ENCODE results near the gene SCFD2. TPM values are rescaled to one million over a fixed set of nuclear protein-coding genes. Genes with fewer than 3 reads are reported as not detected.
A peak's percentile ranks its signal among the peaks of the same experiment; 100 is the strongest.

Gene SCFD2
- total and polyA plus RNA-seq, 12 donors, result 2.9 to 15.0 (median 9.7) TPM

DNA sequence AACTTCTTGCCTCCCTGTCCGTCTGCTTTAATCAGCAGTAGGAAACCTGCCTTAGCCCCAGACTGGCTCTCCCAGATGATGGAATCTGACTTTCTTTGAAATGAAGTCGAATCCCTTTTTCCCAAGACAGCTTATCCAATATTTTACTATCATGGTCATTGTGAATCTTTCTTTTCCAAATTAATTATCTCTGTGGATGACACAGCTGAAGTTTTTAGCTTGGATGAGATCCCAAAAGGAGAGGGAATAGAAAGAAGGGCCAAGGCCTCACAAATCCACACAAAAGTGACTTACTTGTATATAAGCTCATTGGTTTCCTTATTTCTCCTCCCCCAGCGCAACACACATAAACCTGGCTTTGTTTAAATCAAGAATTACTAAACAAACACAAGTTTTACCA, 403.1 kb downstream of the SCFD2 start:
- Histone ChIP-seq H3K27me3 (no peaks in the 10 kb centered on the region), H3K9me3 (no peaks in the 10 kb centered on the region), H3K36me3 (no peaks in the 10 kb centered on the region), H3K4me3 (no peak overlapping the region), H3K4me1 (peaks cover 0 to 24% (median 9%) of the 10 kb centered on the region in 9 donors), H3K27ac (no peak overlapping the region)
- ATAC-seq (no peak), DNase-seq (no peak)
- TF ChIP-seq, protein P1, sequence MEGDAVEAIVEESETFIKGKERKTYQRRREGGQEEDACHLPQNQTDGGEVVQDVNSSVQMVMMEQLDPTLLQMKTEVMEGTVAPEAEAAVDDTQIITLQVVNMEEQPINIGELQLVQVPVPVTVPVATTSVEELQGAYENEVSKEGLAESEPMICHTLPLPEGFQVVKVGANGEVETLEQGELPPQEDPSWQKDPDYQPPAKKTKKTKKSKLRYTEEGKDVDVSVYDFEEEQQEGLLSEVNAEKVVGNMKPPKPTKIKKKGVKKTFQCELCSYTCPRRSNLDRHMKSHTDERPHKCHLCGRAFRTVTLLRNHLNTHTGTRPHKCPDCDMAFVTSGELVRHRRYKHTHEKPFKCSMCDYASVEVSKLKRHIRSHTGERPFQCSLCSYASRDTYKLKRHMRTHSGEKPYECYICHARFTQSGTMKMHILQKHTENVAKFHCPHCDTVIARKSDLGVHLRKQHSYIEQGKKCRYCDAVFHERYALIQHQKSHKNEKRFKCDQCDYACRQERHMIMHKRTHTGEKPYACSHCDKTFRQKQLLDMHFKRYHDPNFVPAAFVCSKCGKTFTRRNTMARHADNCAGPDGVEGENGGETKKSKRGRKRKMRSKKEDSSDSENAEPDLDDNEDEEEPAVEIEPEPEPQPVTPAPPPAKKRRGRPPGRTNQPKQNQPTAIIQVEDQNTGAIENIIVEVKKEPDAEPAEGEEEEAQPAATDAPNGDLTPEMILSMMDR (IDR thresholded peaks at IDR 0.05), result no peak
- 83 to 98% methylated on average over 3 of the region's 3 CpGs for WGBS, 2 donors
- intact Hi-C loops (cut with DNase I), result no loop called here

DNA sequence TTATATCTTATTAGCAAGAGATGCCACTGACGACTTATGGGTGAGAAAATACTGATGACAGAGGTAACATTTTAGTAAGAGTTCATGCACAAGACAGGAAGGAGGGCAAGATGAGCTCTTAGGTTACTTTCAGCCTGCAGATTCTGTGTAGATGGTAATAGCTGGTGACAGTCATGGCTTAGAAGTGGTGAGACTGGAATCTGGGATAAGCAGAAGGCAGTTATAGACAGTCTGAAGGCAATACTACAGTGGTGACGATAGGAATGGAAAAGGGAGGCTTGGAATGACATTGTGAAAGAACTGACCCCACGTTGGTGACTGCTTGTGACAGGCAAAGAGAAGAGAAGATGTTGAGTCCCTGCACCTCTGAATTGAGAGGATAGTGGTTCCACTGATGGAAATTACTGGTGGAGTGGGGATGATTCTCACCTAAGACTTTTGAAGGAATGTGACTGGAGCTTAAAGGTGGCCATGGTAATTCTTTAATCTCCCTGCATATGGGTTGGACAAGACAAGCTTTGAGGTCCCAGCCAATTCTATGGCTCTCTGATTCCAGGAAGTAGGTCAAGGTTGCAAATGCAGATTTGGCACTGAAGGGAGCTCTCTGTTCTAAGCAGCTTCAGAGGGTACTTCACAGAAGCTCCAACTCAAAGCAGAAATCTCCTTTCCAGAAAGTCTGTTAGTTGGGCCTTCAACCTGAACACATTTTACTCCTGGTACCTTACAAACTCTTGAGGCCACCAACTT, 404.0 kb downstream of the SCFD2 start:
- Histone ChIP-seq H3K9me3 (no peaks in the 10 kb centered on the region), H3K27me3 (no peaks in the 10 kb centered on the region), H3K27ac (no peak overlapping the region), H3K4me1 (peaks cover 0 to 33% (median 18%) of the 10 kb centered on the region in 9 donors), H3K4me3 (no peak overlapping the region), H3K36me3 (no peaks in the 10 kb centered on the region)
- no peak for DNase-seq
- ATAC-seq, result no peak
- TF ChIP-seq, protein P1 (IDR thresholded peaks at IDR 0.05), result no peak
- intact Hi-C loops (cut with DNase I), result no loop called here
- 90 to 97% methylated on average over 3 of the region's 3 CpGs for WGBS, 2 donors

DNA sequence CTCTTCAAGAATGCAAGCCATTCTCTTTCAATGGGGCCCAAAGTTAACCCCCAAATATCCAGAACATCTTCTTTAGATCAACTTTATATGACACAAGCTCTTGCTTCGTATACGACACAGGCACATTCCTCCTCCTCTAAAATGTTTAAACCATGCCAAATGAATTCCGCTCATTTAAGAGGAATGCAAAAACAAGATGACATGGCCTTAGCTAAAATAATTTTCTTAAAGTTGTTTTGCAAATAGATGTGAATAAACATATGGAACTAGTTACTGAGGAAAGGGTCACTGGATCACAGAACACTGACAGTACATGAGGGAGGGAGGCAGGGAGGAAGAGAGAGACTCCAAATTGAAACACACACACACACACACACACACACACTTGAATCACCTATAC, 406.3 kb downstream of the SCFD2 start:
- 86 to 93% methylated on average over 3 of the region's 3 CpGs for WGBS, 2 donors
- Histone ChIP-seq H3K27ac (no peak overlapping the region), H3K27me3 (no peaks in the 10 kb centered on the region), H3K4me1 (peaks cover 0 to 43% (median 22%) of the 10 kb centered on the region in 9 donors), H3K36me3 (no peaks in the 10 kb centered on the region), H3K9me3 (no peaks in the 10 kb centered on the region), H3K4me3 (no peak overlapping the region)
- DNase-seq (no peak), ATAC-seq (no peak)
- intact Hi-C loops (cut with DNase I), result loop anchor here in 4 of 10 donors (10.0 kb wide), 2 partner anchors 85 to 95 kb away; partner anchors contain the start of gene RASL11B (in 2 of the 4)
- TF ChIP-seq, protein P1 (IDR thresholded peaks at IDR 0.05), result no peak

DNA sequence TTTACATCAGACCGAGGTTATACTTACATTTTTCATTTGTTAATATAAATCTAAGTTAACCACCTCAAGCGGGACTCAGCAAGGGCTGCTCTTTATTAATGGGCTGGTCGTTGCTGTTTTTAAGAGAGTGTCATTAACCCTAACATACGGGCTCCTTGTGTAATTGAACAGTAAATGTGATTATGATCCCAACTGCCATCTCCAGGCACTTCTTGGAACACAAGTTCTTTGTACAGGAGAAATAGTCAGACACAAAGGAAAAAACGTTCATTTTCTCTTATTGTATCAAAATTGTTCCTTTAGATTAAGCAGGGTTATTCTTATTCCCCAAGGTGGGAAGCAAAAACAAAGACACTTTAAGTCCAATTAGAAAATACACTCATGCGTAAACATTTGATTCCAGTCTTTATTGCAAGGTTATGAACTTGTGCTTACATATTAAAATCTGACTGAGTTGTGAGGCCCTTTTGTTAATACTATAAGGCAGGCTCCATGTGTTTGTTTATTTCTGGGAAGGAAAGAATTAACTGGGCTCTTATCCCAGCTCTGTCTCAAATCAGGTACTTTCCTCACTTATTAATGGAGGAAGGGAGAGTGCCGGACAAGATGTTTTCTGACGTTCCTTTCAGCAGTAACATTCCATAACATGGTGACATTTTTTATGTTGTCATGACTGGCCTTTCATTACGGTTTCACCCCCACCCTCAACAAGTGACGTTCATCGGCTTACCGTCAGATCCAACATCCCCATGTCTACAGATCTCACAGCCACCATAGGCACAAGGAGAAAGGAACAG, 407.8 kb downstream of the SCFD2 start:
- H3K4me3 ChIP-seq, result no peak overlapping the region
- WGBS, 2 donors, result 51 to 61% methylated on average over 12 of the region's 12 CpGs
- TF ChIP-seq, protein P1 (IDR thresholded peaks at IDR 0.05), result peak in 4 of 9 donors; percentile 3 to 41 (median 28)
- peaks cover 0 to 38% (median 20%) of the 10 kb centered on the region in 9 donors for H3K4me1 ChIP-seq
- intact Hi-C loops (cut with DNase I), result loop anchor here in 4 of 10 donors (10.0 kb wide), 2 partner anchors 83 to 93 kb away; partner anchors contain the start of gene RASL11B (in 2 of the 4)
- no peaks in the 10 kb centered on the region for H3K36me3 ChIP-seq
- H3K27me3 ChIP-seq, result no peaks in the 10 kb centered on the region
- no peak for DNase-seq
- ATAC-seq, result peak in 7 of 8 donors; percentile 15 to 58 (median 34)
- H3K27ac ChIP-seq, result peak overlapping the region in 8 of 10 donors; percentile 4 to 71 (median 61)
- H3K9me3 ChIP-seq, result no peaks in the 10 kb centered on the region

Data from heart right ventricle (tissue), 16 donors.